Measurements from ENCODE around the gene STK17B.

- TF ChIP-seq, protein P1, sequence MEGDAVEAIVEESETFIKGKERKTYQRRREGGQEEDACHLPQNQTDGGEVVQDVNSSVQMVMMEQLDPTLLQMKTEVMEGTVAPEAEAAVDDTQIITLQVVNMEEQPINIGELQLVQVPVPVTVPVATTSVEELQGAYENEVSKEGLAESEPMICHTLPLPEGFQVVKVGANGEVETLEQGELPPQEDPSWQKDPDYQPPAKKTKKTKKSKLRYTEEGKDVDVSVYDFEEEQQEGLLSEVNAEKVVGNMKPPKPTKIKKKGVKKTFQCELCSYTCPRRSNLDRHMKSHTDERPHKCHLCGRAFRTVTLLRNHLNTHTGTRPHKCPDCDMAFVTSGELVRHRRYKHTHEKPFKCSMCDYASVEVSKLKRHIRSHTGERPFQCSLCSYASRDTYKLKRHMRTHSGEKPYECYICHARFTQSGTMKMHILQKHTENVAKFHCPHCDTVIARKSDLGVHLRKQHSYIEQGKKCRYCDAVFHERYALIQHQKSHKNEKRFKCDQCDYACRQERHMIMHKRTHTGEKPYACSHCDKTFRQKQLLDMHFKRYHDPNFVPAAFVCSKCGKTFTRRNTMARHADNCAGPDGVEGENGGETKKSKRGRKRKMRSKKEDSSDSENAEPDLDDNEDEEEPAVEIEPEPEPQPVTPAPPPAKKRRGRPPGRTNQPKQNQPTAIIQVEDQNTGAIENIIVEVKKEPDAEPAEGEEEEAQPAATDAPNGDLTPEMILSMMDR (IDR thresholded peaks at IDR 0.05) = no peak
- no peak for TF ChIP-seq POLR2AphosphoS5 (IDR thresholded peaks at IDR 0.05)
Measured at GRCh38 chr2:196125596-196125995, 45.8 kb downstream of the STK17B start.

Measured in gastroesophageal sphincter (tissue), 3 donors.